ENCODE results near the gene SLC28A3. TPM values are rescaled to one million over a fixed set of nuclear protein-coding genes. Genes with fewer than 3 reads are reported as not detected.

SLC28A3 gene
- total and polyA plus RNA-seq, 10 of the 15 experiments (the other 5 are each of a cell fraction or from before 2014, with no cell fraction given), result 0.03 to 0.39 (median 0.07) TPM; not detected in 2

DNA sequence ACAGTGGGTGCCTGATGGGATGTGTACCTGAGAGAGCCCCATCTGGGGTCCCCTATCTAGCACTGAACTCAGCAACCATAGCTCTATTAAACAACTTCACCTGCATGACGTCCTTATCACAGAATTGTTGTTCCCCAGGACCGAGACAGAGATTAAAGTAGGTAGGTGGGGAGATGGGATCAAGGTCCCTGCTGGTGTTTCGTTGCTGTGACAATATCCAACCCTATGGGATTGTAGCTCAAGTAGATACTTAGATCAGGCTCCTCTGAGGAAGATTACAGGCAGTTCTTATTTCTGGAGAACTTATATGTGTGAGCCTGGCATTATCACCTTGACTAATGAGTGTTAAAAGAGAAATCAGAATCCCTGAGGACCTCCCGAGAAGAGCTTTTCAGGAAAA lies 84.9 kb downstream of the SLC28A3 start (continued):
- TF ChIP-seq, protein P1, sequence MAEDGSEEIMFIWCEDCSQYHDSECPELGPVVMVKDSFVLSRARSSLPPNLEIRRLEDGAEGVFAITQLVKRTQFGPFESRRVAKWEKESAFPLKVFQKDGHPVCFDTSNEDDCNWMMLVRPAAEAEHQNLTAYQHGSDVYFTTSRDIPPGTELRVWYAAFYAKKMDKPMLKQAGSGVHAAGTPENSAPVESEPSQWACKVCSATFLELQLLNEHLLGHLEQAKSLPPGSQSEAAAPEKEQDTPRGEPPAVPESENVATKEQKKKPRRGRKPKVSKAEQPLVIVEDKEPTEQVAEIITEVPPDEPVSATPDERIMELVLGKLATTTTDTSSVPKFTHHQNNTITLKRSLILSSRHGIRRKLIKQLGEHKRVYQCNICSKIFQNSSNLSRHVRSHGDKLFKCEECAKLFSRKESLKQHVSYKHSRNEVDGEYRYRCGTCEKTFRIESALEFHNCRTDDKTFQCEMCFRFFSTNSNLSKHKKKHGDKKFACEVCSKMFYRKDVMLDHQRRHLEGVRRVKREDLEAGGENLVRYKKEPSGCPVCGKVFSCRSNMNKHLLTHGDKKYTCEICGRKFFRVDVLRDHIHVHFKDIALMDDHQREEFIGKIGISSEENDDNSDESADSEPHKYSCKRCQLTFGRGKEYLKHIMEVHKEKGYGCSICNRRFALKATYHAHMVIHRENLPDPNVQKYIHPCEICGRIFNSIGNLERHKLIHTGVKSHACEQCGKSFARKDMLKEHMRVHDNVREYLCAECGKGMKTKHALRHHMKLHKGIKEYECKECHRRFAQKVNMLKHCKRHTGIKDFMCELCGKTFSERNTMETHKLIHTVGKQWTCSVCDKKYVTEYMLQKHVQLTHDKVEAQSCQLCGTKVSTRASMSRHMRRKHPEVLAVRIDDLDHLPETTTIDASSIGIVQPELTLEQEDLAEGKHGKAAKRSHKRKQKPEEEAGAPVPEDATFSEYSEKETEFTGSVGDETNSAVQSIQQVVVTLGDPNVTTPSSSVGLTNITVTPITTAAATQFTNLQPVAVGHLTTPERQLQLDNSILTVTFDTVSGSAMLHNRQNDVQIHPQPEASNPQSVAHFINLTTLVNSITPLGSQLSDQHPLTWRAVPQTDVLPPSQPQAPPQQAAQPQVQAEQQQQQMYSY (CRISPR knock-in tag; IDR thresholded peaks at IDR 0.05), result no peak
- no peak for TF ChIP-seq NR2F1 (conservative IDR thresholded peaks at IDR 0.05)
- no peak for TF ChIP-seq NFIC (IDR thresholded peaks at IDR 0.05; ENCODE audit: low read depth, low read length)
- no peak for TF ChIP-seq PAX5 (IDR thresholded peaks at IDR 0.05; ENCODE audit: borderline replicate concordance, low read depth, low read length)
- no peak for TF ChIP-seq RB1 (IDR thresholded peaks at IDR 0.05; ENCODE audit: borderline replicate concordance)
- no peak for TF ChIP-seq SMARCA5 (IDR thresholded peaks at IDR 0.05)
- no peak for TF ChIP-seq ESRRA (IDR thresholded peaks at IDR 0.05; ENCODE audit: low read length)

DNA sequence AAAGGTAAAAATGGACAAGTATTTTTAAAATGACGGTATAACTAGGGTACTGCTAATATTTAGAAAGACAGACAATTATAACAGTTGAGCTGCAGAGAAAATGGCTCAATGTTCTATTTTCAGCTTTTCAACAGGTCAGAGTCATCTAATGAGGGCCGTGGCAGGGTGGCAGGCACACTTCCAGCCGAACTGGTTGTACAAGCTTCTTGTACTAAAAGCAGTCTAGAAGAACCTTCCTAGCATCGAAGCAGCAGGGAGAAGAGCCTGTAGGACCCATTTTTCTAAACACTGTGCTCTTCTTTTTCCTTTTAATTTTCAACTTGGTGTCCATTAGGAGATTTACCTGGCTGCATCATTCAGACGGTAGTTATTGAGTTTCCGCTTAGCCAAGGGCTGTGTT lies 85.6 kb downstream of the SLC28A3 start:
- BruUV-seq (replicated peaks), result no TSS peak
- Histone ChIP-seq H3K27ac (ENCODE audit: control insufficient read depth, insufficient read depth) (no peak overlapping the region), H3K9me3 (replicated peaks; ENCODE audit: control insufficient read depth, insufficient read depth, low read length) (no peaks in the 10 kb centered on the region), H3K4me2 (ENCODE audit: control insufficient read depth, insufficient read depth) (no peak overlapping the region), H3K4me3 (no peak overlapping the region), H3K79me2 (ENCODE audit: control insufficient read depth, insufficient read depth, low read length) (no peaks in the 10 kb centered on the region), H3K9ac (ENCODE audit: control insufficient read depth, insufficient read depth, low read length) (no peak overlapping the region), H3K36me3 (ENCODE audit: control insufficient read depth in 2 of 2, insufficient read depth in 2 of 2, low read length in 1 of 2) (no peaks in the 10 kb centered on the region), H4K20me1 (ENCODE audit: control insufficient read depth, insufficient read depth) (no peaks in the 10 kb centered on the region), H3K27me3 (replicated peaks in 1 of 2; ENCODE audit: control insufficient read depth in 2 of 2, insufficient read depth in 2 of 2, low read length in 1 of 2) (no peaks in the 10 kb centered on the region), H2AFZ (ENCODE audit: control insufficient read depth, low read depth, low read length) (no peak overlapping the region), H3K4me1 (ENCODE audit: control insufficient read depth, insufficient read depth, low read length) (no peaks in the 10 kb centered on the region)
- no peak for ATAC-seq
- RAD21 ChIA-PET (ENCODE audit: unreplicated experiment), result interaction anchor here (1.3 kb wide), 1 partner anchor 60 kb away, joined by 4 read pairs; no protein-coding TSS in a partner anchor
- intact Hi-C loops (cut with micrococcal nuclease; ENCODE audit: unreplicated experiment), result no loop called here
- in situ Hi-C loops (cut with MboI), result loop anchor here (25.0 kb wide), 1 partner anchor 643 kb away; the partner anchor contains the start of gene IDNK
- no peak for FAIRE-seq
- SMC1A ChIA-PET (ENCODE audit: uncharacterized antibody, unreplicated experiment), result interaction anchor here (3.1 kb wide), 1 partner anchor 9 kb away, joined by 15 read pairs; no protein-coding TSS in a partner anchor
- CTCF ChIA-PET, result interaction anchor here (1.2 to 2.4 kb wide), 3 partner anchors 40 to 315 kb away, joined by 3 to 8 read pairs (median 5); no protein-coding TSS in a partner anchor
- no peak for DNase-seq (ENCODE audit: low read depth, low spot score)
- POLR2A ChIA-PET, result no interaction called here
- WGBS (ENCODE audit: insufficient coverage, insufficient replicate concordance, low lambda C conversion rate, missing lambda C conversion rate), result 59% methylated on average over 6 of the region's 6 CpGs
- TF ChIP-seq NRF1 (conservative IDR thresholded peaks at IDR 0.05; ENCODE audit: low read depth, low read length) (no peak), GABPA (IDR thresholded peaks at IDR 0.05; ENCODE audit: low read depth) (no peak), KDM1A (IDR thresholded peaks at IDR 0.05; ENCODE audit: borderline replicate concordance) (no peak), HDAC6 (IDR thresholded peaks at IDR 0.05; ENCODE audit: unreplicated experiment) (no peak), ZNF24 (IDR thresholded peaks at IDR 0.05) (no peak), FOXK2 (IDR thresholded peaks at IDR 0.05) (no peak)
- TF ChIP-seq, protein P2, sequence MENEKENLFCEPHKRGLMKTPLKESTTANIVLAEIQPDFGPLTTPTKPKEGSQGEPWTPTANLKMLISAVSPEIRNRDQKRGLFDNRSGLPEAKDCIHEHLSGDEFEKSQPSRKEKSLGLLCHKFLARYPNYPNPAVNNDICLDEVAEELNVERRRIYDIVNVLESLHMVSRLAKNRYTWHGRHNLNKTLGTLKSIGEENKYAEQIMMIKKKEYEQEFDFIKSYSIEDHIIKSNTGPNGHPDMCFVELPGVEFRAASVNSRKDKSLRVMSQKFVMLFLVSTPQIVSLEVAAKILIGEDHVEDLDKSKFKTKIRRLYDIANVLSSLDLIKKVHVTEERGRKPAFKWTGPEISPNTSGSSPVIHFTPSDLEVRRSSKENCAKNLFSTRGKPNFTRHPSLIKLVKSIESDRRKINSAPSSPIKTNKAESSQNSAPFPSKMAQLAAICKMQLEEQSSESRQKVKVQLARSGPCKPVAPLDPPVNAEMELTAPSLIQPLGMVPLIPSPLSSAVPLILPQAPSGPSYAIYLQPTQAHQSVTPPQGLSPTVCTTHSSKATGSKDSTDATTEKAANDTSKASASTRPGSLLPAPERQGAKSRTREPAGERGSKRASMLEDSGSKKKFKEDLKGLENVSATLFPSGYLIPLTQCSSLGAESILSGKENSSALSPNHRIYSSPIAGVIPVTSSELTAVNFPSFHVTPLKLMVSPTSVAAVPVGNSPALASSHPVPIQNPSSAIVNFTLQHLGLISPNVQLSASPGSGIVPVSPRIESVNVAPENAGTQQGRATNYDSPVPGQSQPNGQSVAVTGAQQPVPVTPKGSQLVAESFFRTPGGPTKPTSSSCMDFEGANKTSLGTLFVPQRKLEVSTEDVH (IDR thresholded peaks at IDR 0.05; ENCODE audit: low read depth, partially characterized antibody), result no peak
- TF ChIP-seq, protein P3, sequence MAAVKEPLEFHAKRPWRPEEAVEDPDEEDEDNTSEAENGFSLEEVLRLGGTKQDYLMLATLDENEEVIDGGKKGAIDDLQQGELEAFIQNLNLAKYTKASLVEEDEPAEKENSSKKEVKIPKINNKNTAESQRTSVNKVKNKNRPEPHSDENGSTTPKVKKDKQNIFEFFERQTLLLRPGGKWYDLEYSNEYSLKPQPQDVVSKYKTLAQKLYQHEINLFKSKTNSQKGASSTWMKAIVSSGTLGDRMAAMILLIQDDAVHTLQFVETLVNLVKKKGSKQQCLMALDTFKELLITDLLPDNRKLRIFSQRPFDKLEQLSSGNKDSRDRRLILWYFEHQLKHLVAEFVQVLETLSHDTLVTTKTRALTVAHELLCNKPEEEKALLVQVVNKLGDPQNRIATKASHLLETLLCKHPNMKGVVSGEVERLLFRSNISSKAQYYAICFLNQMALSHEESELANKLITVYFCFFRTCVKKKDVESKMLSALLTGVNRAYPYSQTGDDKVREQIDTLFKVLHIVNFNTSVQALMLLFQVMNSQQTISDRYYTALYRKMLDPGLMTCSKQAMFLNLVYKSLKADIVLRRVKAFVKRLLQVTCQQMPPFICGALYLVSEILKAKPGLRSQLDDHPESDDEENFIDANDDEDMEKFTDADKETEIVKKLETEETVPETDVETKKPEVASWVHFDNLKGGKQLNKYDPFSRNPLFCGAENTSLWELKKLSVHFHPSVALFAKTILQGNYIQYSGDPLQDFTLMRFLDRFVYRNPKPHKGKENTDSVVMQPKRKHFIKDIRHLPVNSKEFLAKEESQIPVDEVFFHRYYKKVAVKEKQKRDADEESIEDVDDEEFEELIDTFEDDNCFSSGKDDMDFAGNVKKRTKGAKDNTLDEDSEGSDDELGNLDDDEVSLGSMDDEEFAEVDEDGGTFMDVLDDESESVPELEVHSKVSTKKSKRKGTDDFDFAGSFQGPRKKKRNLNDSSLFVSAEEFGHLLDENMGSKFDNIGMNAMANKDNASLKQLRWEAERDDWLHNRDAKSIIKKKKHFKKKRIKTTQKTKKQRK (IDR thresholded peaks at IDR 0.05; ENCODE audit: low read depth, low read length), result no peak

Data from GM12878 (cell line).